NCI-H526 treated with DMSO at 0.1 percent for 48 hours (cell line): Measurements from ENCODE around the gene EPC1.
"Not testable (repeated sequence)": the region's sequence is repeated elsewhere in the genome, so short reads cannot be mapped to it uniquely, and the experiment has no call there.

Source experiments
- DNase-seq: peaks from one replicate; lab custom pipeline; 2025; lab: John Stamatoyannopoulos, UW

The EPC1 gene

DNA sequence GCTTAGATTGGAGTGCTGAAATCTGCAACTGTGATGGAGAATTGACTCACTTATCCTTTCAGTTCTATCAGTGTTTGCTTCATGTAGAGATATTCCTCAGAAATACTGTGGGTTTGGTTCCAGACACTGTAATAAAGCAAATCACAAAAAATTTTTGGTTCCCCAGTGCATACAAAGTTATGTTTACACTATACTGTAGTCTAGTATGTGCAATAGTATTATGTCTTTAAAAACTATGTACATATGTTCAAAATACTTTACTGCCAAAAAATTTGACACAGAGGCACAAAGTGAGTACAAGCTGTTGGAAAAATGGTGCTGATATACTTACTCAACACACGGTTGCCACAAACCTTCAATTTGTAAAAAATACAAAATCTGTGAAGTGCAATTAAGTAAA, 112.5 kb downstream of the EPC1 start:
- no peak for DNase-seq

- DNase-seq: not testable (repeated sequence)
These were observed 113.6 kb downstream of the EPC1 start for GRCh38 chr10:32233375-32233774.

DNA sequence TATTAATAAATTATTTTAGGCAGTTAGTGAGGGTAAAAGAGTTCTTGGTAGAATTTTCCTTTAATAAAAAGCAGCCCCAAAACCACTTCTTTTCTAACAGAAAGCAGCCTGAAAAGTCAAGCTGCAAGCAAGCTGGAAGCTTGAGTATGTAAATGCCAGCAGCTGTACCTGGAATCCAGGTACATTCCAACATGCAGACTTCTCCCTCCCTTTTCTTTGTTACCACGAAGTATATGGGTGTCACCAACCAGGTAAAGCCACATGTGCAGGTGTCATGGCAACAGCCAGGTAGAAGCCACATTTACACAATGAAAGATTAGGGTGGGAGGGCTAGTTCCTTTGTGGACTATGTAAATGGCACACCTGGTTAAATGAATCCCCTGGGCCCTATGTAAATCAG, 114.6 kb downstream of the EPC1 start:
- DNase-seq: peak; percentile 81

GRCh38 chr10:32229788-32230187, 117.2 kb downstream of the EPC1 start:
- not testable (repeated sequence) for DNase-seq

DNA sequence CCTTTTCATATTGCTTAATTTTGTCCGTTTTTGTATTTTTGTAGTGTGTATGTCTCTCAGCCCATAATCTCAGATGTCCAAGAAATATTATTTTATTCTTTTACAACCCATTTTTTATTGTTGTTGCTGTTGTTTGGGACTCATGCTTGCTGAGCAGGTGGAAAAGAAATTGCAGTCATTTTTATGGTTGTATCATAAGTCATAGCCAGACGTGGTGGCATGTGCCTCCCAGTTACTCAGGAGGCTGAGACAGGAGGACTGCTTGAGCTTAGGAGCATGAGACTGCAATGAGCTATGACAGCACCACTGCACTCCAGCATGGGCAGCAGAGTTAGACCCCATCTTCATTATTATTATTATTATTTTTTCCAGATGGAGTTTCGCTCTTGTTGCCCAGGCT, 117.8 kb downstream of the EPC1 start:
- no peak for DNase-seq

DNA sequence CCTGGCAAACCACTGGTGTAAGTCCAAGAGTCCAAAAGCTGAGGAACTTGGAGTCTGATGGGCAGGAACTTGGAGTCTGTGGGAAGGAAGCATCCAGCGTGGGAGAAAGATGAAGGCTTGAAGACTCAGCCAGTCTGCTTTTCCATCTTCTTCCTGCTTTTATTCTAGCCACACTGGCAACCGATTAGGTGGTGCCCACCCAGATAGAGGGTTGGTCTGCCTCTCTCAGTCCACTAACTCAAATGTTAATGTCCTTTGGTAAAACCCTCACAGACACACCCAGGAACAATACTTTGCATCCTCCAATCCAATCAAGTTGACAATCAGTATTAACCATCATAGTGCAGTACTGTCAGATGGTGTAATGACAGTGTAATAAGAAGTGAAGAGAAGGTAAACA, 119.2 kb downstream of the EPC1 start:
- DNase-seq: no peak

DNA sequence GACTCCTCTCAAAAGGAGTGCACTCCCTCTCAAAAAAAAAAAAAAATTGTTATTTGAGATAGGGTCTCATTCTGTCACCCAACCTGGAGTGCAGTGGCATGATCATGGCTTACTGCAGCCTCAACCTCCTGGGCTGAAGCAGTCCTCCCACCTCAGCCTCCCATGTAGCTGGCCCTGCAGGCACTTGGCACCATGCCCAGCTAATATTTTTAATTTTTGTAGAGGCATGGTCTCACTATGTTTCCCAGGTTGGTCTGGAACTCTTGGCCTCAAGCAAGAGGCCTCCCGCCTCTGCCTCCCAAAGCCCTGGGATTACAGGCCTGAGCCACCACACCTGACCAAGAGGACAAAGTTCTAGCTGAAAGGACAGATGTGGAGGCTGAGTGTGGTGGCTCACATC, 120.3 kb downstream of the EPC1 start:
- DNase-seq: no peak

DNA sequence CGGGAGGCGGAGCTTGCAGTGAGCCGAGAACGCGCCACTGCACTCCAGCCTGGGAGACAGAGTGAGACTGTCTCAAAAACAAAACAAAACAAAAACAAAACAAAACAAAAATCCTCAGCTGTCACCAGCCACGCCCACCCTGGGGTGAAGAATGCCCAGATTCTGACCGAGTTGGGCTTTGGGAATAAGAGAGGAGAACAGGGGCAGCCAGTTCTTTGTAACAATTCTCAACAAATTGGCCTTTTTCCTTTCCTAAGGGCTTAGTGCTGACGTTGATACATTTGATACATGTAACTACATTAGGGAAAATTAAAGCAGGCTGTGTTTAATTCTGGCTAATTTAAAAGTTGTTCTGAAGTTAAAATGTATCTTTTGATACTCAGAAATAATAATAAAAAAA, 121.0 kb downstream of the EPC1 start:
- no peak for DNase-seq

DNA sequence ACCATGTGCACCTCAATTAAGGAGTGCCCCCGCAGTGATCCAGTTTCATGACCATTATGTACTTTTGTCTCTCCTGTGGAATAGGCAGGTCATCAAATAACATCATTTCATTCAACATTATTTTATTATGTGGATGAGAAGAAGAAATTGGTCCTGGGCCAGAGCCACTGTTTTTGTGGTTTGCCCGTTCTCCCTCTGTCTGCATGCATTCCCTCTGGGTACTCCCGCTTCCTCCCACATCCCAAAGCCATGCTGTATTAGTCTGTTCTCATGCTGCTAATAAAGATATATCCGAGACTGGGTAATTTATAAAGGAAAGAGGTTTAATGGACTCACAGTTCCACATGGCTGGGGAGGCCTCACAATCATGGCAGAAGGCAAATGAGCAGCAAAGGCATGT, 124.6 kb downstream of the EPC1 start:
- not testable (repeated sequence) for DNase-seq

- not testable (repeated sequence) for DNase-seq
These were observed 127.8 kb downstream of the EPC1 start for GRCh38 chr10:32219156-32219555.

GRCh38 chr10:32218206-32219044, 128.5 kb downstream of the EPC1 start:
- not testable (repeated sequence) for DNase-seq
